Measurements from ENCODE around the gene SUSD6.
"Not testable (repeated sequence)": the region's sequence is repeated elsewhere in the genome, so short reads cannot be mapped to it uniquely, and the experiment has no call there.

The SUSD6 gene

GRCh38 chr14:69712599-69713088 lies 101.2 kb downstream of the SUSD6 start:
- FAIRE-seq (no peak), DNase-seq (ENCODE audit: insufficient read length, low spot score) (no peak)
- TF ChIP-seq CTCF (IDR thresholded peaks at IDR 0.05; ENCODE audit: insufficient read depth, missing control alignments) = no peak

GRCh38 chr14:69713209-69713781 lies 101.9 kb downstream of the SUSD6 start:
- DNase-seq (ENCODE audit: insufficient read length, low spot score) (no peak), FAIRE-seq (no peak)
- no peak for TF ChIP-seq CTCF (IDR thresholded peaks at IDR 0.05; ENCODE audit: insufficient read depth, missing control alignments)

GRCh38 chr14:69713993-69714679 lies 102.7 kb downstream of the SUSD6 start:
- FAIRE-seq = no peak
- no peak for TF ChIP-seq CTCF (IDR thresholded peaks at IDR 0.05; ENCODE audit: insufficient read depth, missing control alignments)
- DNase-seq (ENCODE audit: insufficient read length, low spot score) = no peak

GRCh38 chr14:69715725-69716477 lies 104.5 kb downstream of the SUSD6 start:
- no peak for TF ChIP-seq CTCF (IDR thresholded peaks at IDR 0.05; ENCODE audit: insufficient read depth, missing control alignments)
- FAIRE-seq (no peak), DNase-seq (ENCODE audit: insufficient read length, low spot score) (no peak)

- DNase-seq (ENCODE audit: insufficient read length, low spot score) (no peak), FAIRE-seq (no peak)
- no peak for TF ChIP-seq CTCF (IDR thresholded peaks at IDR 0.05; ENCODE audit: insufficient read depth, missing control alignments)
Observed at GRCh38 chr14:69716478-69717187, 105.2 kb downstream of the SUSD6 start.

GRCh38 chr14:69718614-69719013 lies 107.2 kb downstream of the SUSD6 start:
- not testable (repeated sequence) for FAIRE-seq; DNase-seq (ENCODE audit: insufficient read length, low spot score)

- FAIRE-seq = no peak
- TF ChIP-seq CTCF (IDR thresholded peaks at IDR 0.05; ENCODE audit: insufficient read depth, missing control alignments) = no peak
- no peak for DNase-seq (ENCODE audit: insufficient read length, low spot score)
Observed at GRCh38 chr14:69719501-69719951, 108.1 kb downstream of the SUSD6 start.
